Stimulated activated CD8-positive, alpha-beta memory T cell treated with anti-CD3 and anti-CD28 coated beads, Interleukin-12 subunit alpha, Interleukin-12 subunit beta, amount 100 ng/mL, for 4 hours (primary cell): ENCODE measurements around the gene BRICD5.
"Not testable (repeated sequence)": the region's sequence is repeated elsewhere in the genome, so short reads cannot be mapped to it uniquely, and the experiment has no call there.

Source experiments
- DNase-seq: peaks from one replicate; pipeline ENCODE4 v3.0.0-alpha.2; 2020; ENCODE audit warnings: low read depth

BRICD5 gene

GRCh38 chr16:2210386-2211365 is at the start of gene BRICD5:
TSS of gene BRICD5 (minus strand) at chr16:2210863. CDS start at chr16:2210833, 30 bp downstream.
- DNase-seq = no peak

GRCh38 chr16:2260250-2260649 is 49.6 kb upstream of the BRICD5 start:
- no peak for DNase-seq

DNA sequence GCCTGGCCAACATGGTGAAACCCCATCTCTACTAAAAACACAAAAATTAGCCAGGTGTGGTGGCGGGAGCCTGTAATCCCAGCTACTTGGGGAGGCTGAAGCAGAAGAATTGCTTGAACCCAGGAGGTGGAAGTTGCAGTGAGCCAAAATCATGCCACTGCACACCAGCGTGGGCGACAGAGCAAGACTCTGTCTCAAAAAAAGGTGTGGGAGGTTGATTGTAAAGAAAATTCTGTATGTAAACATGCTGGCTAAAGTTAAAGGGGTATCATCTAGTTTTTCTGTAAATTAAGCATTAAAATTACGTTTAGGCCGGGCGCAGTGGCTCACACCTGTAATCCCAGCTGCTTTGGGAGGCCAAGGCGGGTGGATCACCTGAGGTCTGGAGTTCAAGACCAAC is 47.9 kb upstream of the BRICD5 start:
- not testable (repeated sequence) for DNase-seq

GRCh38 chr16:2257726-2258125 is 47.1 kb upstream of the BRICD5 start:
- DNase-seq = no peak

DNA sequence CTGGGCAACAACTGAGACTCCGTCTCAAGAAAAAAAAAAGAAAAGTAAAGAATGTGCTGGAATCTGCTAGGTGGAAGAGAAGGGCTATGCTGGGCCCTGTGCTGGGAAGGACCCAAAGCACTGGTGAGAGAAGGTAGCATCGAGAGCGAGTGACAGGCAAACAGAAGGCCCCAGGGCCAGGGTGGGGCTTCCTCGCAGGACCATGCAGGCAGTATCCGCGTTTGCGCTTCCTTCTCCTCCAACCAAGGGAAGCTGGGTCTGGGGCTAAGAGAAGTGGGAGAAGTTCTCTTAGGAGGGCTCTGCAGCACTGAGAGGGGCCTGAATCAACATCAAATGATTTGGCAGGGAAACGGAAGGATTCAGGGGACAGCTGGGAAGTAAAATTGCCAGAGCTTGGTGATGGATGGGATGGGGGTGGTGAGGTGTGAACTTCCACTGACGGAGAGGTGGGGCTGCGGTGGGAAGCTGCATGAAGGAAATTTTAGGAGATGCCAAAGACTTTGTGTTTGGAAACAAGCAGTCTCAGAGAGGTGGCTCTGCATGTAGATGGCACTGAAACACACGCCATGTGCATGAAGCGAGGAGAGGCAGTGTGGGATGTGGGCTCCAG is 46.0 kb upstream of the BRICD5 start:
- no peak for DNase-seq

DNA sequence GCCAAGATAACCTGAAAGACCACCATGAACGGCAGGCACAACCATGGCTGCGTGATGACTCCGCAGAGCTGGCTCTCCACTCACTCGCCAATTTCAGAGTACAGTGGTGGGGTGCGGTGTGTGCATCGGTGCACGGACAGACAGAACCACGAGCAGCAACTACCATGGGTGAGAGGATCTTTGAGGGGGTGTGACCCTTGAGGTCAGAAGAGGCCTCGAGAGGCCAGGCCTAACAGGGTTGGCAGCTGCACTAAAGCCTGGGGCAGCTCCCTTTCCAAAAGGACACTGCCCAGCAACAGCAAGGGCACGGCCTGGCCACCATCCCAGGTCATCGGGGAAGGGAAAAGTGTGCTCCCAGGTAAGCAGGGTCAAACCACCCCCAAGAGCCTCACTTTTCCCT is 42.6 kb upstream of the BRICD5 start:
- DNase-seq = no peak

GRCh38 chr16:2252806-2253148 is 42.1 kb upstream of the BRICD5 start:
- no peak for DNase-seq

- peak; percentile 71 for DNase-seq
Observed at GRCh38 chr16:2251296-2252111, 40.8 kb upstream of the BRICD5 start, which contains the start of gene ECI1. TSS of gene ECI1 (minus strand) at chr16:2251587. CDS start at chr16:2251566, 21 bp downstream.

GRCh38 chr16:2250652-2251295 is 40.1 kb upstream of the BRICD5 start:
- no peak for DNase-seq

DNA sequence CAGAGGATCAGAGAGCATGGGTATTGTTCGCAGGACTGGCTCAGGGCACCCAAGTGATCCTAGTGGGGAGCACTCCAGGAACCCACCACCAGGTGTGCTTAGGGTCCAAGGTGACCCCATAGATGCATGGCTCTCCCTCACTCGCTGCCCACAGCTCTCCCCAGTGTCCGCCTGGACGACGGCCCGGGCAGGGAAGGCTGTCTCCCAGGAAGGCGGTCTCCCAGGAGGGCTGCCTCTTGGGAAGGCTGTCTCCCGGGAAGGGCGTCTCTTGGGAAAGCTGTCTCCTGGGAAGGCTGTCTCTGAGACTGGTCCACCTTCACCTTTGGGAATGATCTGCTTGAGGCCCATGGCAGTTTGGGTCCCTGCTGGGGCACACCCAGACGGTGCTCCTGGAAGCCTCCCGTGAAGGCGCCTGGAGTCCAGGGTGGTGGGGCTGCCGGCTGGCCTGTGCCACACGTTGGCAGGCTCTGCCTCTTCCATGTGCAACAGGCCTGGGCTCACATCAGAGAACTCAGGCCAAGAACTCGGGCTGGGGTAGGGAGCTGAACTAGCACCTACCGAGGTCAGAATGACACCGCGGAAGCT is 35.7 kb upstream of the BRICD5 start:
- no peak for DNase-seq

GRCh38 chr16:2244926-2245795 is 34.5 kb upstream of the BRICD5 start:
- DNase-seq = no peak

DNA sequence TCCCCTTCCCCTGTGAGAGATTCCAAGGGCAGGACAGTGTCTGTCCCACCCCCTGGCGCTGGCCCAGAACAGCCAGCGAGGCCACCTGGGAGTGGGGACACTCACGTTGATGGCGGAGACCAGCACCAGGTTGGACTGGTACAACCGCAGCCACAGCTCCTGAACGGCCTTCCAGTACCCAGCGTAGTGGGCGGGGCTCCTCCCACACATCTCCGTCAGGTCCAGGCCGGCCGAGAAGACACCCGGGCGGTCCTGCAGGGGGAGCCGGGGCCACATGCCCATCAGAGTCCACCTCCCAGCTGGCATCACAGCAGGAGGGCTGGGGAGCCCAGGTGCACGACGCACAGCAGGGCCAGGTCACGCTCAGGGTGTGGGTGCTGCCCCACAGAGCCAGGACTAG is 33.6 kb upstream of the BRICD5 start:
- DNase-seq = no peak

GRCh38 chr16:2243781-2244180 is 33.1 kb upstream of the BRICD5 start:
- DNase-seq = no peak

DNA sequence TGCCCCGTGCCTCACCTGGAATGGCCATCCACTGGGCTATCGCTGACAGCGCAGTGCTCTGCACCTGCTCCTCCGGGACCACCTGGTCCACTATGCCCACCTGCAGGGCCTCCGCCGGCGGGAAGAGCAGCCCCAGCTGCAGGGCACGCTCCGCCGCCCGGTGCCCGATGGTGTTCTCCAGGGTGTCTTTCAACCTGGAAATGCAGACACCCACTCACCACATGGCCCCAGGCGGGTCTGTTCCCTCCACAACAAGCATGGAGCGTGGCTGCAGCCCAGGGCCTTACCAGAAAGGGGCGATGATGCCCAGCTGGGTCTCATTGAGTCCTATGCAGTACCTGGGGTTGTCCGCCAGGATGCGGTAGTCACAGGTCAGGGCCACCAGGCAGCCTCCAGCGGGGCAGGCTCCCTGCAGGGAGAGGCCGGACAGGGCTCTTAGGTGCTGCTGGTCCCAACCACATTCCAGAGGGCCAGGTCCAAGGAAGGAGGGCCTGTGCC is 32.4 kb upstream of the BRICD5 start:
- no peak for DNase-seq

- DNase-seq = no peak
Observed at GRCh38 chr16:2242598-2242997, 31.9 kb upstream of the BRICD5 start.

DNA sequence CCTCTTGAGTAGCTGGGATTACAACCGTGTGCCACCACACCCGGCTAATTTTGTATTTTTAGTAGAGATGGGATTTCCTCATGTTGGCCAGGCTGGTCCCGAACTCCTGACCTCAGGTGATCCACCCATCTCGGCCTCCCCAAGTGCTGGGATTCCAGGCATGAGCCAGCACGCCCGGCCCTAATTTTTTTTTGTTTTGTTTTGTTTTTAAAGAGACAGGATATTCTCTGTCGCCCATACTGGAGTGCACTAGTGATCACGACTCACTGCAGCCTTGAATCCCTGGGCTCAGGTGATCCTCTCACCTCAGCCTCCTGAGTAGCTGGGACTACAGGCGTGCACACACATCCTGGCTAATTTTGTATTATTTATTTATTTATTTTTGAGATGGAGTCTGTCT is 29.7 kb upstream of the BRICD5 start:
- not testable (repeated sequence) for DNase-seq

- DNase-seq = no peak
Observed at GRCh38 chr16:2238838-2239675, 28.4 kb upstream of the BRICD5 start.

GRCh38 chr16:2238150-2238837 is 27.6 kb upstream of the BRICD5 start:
- no peak for DNase-seq
